ENCODE results near the gene ALKBH5.

DNA sequence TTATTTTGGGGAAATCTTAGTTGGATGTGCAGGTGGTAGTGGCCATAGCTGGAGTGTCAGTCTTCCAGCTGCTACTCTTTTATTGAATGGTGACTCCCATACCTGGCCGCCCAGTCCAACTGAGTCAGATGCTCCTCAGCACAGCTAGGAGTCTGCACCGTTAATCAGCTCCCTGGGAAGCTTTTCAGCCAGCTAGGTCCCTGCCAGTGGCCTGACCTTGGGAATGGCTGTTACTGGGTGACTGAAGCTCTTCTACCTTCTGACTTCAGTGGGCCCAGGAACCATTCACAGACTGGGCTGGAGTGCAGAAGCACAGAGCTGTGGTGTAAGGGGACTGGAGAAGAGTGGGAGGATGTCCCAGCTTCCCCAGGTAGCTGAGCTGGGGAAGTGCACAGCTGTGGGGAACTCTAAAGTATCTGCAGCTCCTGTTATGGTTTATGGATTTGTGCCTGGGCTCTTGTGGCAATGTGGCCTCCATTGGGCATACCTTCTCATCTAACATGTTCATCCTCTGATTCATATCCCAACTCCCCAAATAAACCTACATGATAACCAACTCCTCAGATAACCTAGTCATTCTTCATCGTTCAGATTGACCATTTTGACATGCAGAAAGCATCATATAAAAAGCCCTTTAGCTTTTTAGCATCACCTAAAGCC, 14.0 kb downstream of the ALKBH5 start:
- TF ChIP-seq CTCF (IDR thresholded peaks at IDR 0.05) (no peak), POLR2A (IDR thresholded peaks at IDR 0.05) (no peak)
